NCI-H510A (cell line): Measurements from ENCODE around the gene XPO6.
"Not testable (repeated sequence)": the region's sequence is repeated elsewhere in the genome, so short reads cannot be mapped to it uniquely, and the experiment has no call there.

Experiments used
- DNase-seq: peaks from one replicate; lab custom pipeline; 2025; lab: John Stamatoyannopoulos, UW

Gene XPO6

DNA sequence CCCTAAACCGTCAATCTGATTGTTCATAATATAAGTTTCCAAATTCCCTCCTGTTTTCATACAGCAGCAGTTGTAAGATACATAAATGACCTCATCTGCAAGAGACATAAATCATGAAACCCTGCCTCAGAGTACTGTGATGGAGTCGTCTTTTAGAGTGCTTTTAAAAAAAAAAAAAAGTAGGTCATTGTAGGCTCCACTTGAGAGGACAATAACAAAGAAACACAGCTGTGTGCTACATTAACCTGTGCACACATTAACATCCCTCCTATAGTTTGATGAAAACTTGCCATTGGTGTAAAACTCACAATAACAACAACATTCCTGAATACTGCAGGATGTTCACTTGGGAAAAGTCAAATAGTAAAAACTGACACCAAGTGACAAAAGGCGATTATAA, 56.5 kb downstream of the XPO6 start:
- peak; percentile 15 for DNase-seq

- no peak for DNase-seq
Measured at GRCh38 chr16:28151180-28151579, 60.6 kb downstream of the XPO6 start.

- no peak for DNase-seq
Measured at GRCh38 chr16:28149011-28149888, 62.5 kb downstream of the XPO6 start.

- DNase-seq: no peak
Measured at GRCh38 chr16:28146536-28146935, 65.2 kb downstream of the XPO6 start.

GRCh38 chr16:28145796-28146195, 66.0 kb downstream of the XPO6 start:
- no peak for DNase-seq

- DNase-seq: no peak
Measured at GRCh38 chr16:28140788-28141618, 70.8 kb downstream of the XPO6 start.

DNA sequence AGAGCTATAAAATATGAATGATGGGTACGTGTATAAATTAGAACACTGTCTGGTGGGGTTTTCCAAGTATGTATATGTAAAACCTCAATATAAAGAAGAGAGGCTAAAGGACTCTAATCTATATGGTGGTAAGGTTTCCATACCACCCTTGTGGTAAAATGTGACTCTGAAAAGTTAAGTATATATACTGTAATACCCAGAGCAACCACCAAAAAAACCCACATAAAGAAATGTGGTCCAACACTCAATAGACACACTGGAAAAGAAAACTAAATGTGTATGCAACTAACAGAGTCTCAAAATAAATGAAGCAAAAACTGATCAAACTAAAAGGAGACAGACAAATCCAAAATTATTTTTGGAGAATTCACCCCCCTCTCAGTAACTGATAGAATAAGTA, 72.2 kb downstream of the XPO6 start:
- DNase-seq: no peak

DNA sequence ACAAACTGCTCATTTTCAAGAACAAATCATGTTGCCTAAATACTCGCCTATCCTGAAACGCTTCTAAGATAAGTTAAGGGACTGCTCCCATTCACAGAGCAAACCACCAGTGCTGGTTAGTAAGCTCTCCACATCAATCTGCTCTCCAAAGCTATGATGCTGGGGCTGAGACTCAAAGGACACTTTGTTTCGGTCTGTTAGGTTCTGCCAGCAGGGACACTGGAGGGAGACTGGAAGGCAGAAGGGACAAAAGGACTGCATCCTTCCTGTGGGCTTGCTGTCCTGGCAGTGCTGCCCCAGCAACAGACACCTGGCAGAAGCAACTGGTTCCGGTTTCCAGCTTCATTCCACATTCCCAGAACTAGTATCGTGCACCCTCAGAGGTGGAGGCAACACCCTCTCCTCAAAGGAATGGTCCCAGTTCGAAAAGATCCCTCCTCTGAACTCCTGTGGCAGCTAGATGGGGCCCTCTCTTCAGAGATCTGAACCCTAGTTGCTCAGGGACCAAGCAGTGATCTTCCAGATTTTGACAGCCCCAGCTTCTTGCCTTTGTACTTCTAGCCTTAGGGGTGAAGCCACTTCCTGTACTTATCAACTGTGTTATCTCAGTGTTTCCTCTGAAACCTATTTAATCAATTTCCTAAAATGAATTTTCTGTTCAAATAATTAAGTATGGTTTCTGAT, 74.9 kb downstream of the XPO6 start:
- no peak for DNase-seq

DNA sequence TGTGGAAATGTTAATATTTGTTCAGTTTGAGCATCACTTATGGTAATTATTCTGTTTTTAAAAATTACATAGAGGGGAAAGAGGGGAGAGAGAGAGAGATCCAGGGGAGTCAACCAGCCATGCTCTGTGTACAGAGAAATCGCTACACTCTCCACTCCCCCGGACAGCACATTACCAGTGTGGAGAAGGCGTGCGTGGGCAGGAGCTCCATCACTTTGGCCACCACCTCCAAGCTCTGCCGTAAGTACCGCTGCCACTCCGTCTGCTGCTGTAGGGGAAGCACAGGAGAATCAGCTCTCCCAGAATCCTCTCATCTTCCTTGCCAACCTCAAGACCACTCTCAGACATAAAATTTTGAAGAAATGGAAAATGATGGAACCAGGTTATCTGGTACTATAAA, 78.1 kb downstream of the XPO6 start:
- DNase-seq: no peak

GRCh38 chr16:28131743-28132393, 79.9 kb downstream of the XPO6 start:
- DNase-seq: no peak

DNA sequence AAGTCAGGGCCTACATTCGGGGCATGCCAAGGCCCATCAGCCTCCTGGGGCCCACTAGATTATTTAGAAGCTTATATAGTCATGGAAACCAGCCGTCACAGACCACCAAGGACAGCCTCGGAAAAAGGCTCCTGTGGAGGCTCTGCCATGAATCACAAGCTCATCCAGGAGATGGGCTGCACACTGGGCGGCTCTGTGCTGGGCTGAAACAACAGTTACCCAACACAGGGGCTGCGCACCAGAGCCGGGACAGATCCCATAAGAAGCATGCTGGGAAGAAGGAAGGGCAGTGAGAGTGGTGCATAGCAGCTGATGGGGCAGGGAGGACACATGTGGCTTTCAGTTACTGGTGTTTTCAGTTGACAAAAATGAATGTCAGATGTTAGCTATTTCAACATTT, 80.6 kb downstream of the XPO6 start:
- no peak for DNase-seq

DNA sequence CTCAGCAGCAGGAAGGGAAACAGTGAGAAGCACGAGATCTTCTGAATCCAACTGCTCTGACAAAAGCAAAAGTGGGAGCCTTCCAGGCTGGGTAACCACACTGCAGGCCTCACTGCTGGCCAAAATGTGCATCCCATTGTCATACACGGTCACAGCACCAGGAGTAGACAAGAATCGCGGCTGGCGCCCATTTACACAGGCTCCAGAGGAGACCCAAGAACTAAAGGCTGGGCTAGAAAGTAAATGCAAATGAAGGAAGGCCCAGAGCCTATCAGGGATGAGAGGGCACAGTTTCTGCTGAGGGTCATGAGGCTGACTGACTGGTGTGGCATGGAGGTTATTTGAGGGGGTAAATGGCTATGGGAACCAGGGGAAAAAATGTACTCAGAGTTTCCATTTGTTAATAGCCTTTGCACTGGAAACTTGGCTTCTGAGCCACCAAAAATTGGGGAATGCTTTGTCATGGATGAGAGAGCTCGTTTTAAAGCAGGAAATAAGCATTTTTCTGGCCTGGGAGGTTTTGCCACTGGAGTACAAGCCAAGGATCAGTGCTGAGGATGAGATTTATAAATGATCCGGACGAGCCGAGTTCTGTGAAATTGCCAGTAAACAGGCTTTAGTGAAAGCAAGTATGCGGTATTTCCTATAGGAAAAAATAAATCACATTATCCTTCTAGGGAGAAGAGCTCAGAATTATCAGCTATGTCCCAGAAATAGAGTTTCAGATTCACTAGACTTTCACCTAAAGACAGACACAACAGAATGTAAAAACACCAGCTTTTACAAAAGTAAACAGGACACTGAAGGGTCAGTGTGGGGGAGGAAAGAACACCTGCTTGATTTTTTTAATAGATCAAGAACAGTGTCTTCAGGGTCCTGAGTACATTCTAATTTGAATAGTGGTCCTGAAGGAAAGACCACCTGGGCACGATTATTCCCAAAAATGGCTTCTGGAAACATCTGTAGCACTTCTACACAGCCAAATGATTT, 81.4 kb downstream of the XPO6 start:
- no peak for DNase-seq

DNA sequence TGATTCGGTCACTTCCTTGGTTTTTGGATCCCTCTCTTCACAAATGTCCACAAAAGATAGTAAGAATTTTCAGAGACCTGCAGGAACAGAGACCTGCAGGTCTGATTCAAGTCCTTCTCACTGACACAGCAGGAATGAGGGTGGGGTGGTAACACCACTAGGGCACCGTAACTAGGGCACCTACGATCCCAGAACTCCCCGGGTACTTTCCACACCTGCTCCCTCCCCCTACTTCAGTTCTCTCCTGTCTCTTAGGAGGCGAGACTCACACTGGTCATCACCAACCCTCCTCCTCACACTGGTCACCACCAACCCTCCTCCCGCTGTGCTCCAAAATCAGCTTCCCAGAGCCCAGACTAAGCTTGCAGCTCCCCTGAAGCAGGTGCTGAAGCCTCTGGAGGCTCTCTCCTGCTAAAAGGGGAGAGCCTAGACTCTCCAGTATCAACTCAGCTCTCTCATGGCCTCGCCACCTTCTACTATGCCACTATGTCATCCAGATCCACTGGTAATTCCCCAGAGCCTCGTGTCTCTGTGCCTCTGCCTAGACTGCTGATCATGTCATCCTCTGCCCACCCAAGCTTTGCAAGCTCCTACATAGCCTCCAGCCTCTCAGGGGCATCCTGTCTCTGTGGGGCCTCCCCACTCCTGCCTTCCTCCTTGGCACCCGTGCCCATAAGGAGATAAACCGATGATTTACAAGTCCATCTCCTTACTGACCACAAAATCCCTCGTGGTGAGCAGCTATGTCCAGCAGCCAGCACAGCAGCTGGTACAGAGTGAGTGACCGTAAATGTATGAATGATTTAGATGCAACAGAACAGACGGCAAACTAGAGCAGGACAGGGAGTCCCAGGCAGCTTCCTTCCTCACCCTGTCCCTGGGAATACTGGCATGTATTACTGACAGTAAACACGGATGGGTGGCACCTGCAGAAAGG, 84.8 kb downstream of the XPO6 start:
- DNase-seq: no peak

DNA sequence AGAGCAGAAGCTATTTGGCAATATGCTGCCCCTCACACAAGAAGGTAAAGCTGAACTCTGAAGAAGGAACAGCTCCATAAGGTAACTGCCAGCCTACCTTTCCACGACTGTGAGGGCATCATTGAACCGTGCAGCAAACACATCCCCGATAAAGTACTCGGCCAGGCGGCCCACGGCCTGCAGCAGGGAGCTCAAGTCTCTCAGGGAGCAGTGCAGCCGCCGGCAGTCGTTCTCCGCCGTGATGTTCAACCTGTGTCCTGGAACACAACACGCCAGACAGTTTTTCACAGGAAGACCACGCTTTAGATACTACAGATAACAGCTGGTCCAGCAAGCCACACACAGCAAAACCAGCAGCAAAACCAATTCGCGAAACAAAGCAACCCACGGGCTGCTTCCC, 86.2 kb downstream of the XPO6 start:
- no peak for DNase-seq

- DNase-seq: no peak
Measured at GRCh38 chr16:28121527-28121926, 90.2 kb downstream of the XPO6 start.

DNA sequence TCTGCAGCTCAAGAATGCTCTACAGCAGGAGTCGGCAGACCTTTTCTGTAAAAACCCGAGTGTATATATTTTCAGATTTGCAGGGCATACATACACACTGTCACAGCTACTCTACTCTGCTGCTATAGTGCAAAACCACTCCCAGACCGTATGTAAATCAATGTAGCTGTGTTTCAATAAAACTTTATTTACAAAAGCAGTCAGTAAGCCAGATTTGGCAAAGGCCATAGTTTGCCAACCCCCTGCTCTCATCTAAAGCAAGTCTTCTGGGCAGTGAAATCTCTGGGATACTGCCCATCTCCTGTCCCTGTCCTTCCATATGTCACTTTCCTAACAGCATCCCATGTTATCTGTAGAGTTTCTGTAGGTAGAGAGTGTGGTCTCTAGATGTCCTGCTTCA, 91.0 kb downstream of the XPO6 start:
- DNase-seq: no peak

DNA sequence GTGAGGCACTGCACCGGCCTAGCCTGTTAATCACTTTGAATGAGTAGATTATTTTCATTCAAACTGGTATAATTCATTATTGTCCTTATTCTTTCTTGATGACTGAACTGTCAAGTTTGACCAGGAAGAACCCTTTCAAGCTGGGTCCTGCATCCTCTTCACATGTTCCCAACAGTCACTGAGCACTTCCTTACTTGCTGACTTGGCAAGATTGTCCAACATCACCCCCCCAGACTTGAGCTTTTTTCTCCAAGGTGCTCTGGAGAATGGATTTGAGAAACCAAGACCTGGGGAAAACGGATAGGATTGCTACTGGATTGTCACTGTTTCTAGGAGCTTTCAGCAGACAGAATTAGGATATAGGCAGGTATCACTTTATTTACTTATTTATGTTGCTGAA, 93.1 kb downstream of the XPO6 start:
- DNase-seq: no peak

- DNase-seq: no peak
Measured at GRCh38 chr16:28117168-28117565, 94.6 kb downstream of the XPO6 start.

GRCh38 chr16:28115866-28116265, 95.9 kb downstream of the XPO6 start:
- not testable (repeated sequence) for DNase-seq

- DNase-seq: no peak
Measured at GRCh38 chr16:28112908-28113307, 98.9 kb downstream of the XPO6 start.
